Activated T-cell treated with anti-CD3 and anti-CD28 coated beads, Interleukin-2, amount 50 U/mL, for 1 hour (primary cell): Measurements from ENCODE around the gene CADM1.

Experiments used
- DNase-seq: peaks from one replicate; pipeline ENCODE4 v3.0.0-alpha.2; 2020

The CADM1 gene

DNA sequence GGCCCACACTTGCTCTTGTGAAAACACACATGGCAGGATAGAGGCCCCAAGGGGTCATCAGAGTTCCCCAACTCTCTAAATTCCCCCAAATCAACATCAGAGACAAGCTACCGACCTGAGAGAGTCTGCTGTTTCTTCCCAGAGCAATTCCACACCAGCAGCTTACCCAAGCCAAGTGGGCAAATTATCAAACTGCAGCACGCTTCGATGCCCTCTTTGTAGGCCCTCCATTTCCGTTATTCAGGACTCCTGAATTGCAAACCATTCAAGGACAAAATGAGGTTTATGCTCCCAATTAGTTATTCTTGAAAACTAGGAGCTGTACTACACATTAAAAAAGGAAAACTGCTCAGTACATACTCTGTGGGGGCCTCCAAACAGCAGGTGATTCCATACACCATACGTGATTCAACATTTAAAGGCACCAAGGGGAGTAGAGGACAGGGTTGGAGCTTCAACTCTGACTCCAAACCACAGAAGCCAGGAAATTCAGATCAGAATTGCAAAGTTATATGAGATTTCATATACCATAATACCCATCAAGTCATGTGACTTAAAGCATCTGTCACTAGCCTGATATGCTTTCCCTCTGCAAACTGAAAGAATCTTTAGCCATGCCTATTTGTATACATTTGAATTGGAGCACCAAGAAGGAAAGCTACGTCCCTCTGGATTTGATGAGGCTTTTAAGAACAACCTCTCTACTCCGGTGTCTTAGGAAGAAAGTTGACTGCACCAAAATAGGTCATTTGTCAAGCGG lies 234.8 kb downstream of the CADM1 start:
- no peak for DNase-seq

- no peak for DNase-seq
Observed at GRCh38 chr11:115267871-115268270, 236.3 kb downstream of the CADM1 start.

GRCh38 chr11:115267238-115267781 lies 236.9 kb downstream of the CADM1 start:
- DNase-seq, result no peak

DNA sequence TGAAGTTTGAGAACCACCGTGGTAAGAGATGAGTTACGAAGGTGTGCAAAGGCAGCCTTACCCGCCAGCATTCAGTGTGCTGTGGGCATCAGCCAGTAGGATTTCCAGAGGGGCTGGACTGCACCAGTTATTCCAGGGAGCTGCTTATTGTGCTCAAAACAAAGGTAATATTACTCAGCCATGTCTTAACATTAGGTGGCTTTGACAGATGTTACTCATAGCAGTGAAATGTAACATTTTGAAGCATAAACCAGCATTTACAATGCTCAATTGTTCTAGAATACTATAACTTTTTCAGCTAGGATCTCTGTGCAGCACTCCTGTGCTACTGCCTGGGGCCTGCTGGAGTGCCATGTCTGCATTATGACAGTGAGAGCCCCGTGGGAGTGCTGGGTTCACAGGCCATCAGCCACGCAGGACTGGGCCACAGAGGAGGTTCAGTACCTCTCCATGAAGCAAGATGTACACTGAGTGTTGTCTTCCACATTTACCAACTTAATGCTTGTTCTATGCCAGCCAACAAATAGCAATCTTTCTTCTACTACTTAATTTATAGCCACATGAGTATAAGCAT lies 238.1 kb downstream of the CADM1 start:
- no peak for DNase-seq

GRCh38 chr11:115263799-115264656 lies 240.2 kb downstream of the CADM1 start:
- no peak for DNase-seq

DNA sequence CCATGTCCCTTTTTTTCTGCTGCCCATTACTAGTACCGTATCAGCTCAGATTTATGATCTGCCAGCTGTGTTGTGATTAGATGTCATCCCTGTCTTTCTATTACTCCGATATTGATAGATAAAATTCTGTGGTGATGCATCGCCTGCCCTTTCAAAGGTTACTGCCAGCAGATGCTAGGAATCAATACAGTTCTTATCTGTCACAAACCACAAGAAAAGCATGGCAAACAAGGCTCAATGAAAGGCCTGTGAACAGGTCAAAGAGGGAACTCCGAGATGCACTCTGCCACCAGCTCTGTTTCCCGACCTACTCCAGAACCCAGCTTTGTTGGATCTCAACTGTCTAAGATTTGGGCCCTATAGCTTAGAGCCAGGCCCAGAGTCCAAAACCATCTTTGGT lies 246.0 kb downstream of the CADM1 start:
- DNase-seq, result no peak

DNA sequence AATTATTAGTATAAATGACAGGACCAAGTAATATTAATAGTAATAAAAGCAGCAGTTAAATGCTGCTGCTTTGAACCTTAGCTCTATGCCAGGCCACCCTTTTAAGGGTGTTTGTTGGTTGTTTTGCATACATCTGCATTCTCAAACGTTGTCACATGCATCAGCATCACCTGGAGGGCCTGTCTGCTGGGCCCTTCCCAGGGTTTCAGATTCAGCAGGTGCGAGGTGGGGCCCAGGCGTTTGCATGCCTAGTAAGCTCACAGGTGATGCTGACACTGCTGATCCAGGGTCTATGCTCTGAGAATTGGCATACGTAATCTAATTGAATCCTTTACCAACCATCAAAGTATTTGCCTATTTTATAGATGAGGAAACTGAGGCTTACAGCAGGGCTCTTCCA lies 246.5 kb downstream of the CADM1 start:
- DNase-seq, result no peak

- DNase-seq, result no peak
Observed at GRCh38 chr11:115257270-115257669, 246.9 kb downstream of the CADM1 start.

- no peak for DNase-seq
Observed at GRCh38 chr11:115256397-115257197, 247.6 kb downstream of the CADM1 start.

GRCh38 chr11:115255006-115255762 lies 249.0 kb downstream of the CADM1 start:
- DNase-seq, result no peak

DNA sequence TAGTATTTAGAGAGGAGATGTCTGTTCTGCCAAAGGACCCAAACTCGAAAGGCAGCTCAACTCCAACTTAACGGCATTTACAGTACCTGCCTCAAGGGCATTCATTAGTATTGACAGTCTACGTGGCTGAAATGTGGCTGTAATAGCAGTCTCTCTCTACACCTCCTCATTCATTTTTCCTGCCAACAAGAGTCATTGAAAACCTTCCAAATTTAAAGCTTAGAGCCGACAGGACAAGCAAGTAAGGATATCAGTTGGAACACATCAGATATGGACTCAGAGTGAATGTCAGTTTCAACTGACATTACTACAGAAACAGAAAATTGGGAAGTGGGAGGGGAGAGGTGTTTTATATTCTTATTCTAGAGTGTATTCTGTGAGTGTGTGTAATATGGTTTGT lies 253.1 kb downstream of the CADM1 start:
- DNase-seq, result no peak

GRCh38 chr11:115249061-115249578 lies 255.1 kb downstream of the CADM1 start:
- no peak for DNase-seq

DNA sequence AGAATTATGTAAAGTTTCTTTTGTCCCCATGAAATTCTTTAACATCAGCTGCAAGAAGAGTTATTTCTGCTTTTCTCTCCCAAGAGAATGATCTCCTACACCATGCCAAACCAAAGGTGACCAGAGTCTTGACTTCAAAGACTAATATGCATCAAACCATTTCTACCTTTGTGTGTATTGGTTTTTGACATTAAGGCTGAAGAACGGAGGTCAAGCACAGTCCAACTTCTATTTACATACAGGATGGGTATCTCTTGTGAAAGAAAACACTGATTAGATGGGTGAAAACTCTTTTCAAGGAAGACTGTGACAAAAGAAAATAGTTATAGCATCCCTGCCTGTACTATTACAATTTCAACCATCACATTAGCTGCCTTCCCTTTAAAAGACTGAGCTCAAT lies 256.3 kb downstream of the CADM1 start:
- no peak for DNase-seq

DNA sequence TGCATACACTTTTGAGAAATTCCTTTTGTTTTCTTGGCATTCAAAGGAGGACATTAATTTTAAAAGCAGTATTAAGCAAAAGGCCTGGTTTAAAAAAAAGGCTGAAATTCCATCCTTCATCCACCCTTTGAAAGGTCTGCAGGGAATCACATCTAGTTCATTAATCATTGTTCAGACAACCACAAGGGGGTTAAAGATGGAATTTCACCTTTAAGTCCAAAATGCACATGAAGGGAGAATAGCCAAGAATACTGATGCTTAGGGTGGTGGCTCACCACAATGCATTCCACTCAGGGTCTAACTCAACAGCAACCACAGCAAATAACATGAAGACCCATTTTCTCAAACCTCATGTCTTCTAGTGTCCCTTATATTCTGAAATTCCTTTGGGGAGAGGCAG lies 256.9 kb downstream of the CADM1 start:
- no peak for DNase-seq

DNA sequence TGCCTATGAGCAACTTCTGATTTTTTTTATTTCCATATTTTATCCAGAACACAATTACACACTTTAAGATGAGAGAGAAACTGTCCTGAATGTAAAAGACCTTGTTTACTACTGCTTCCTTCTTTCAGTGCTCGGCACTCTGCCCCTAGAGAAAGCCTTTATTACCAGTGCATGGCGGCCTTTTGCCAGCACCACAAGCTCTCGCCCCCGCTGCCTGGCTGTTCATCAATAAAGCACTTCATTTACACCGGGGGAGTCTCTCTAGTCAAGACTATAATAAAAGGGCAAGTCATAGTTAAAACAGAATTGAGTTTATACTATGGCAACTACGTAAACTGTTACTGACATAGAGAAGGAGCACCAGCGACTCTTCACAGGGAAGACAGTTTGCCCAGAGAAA lies 259.5 kb downstream of the CADM1 start:
- no peak for DNase-seq

GRCh38 chr11:115244296-115244695 lies 259.9 kb downstream of the CADM1 start:
- DNase-seq, result no peak

- DNase-seq, result no peak
Observed at GRCh38 chr11:115242982-115243381, 261.2 kb downstream of the CADM1 start.

GRCh38 chr11:115241899-115242298 lies 262.3 kb downstream of the CADM1 start:
- no peak for DNase-seq

GRCh38 chr11:115238791-115239190 lies 265.4 kb downstream of the CADM1 start:
- DNase-seq, result no peak

DNA sequence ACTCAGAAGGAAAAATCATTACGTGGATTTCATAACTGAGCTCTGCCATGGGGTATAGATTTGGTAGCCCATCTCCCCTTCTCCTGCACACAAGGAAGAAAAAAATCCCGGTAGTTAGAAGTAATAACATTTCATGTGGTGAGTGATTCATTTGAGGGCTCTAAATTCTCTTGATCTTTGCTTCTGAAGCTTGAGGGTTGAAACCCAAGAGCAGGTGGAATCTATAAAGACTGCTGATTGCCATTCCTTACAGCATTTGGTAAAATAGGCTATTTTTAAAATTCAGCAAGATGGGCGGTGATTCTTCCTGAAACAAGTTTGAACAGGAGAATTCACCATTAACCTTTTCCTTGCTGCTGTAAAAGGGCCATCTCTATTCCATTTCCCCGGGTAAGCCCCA lies 266.1 kb downstream of the CADM1 start:
- DNase-seq, result no peak

GRCh38 chr11:115237578-115237977 lies 266.6 kb downstream of the CADM1 start:
- no peak for DNase-seq

- DNase-seq, result no peak
Observed at GRCh38 chr11:115234794-115235193, 269.4 kb downstream of the CADM1 start.
